ENCODE results near the gene RND2. TPM values are rescaled to one million over a fixed set of nuclear protein-coding genes. Genes with fewer than 3 reads are reported as not detected.

The RND2 gene
- total and polyA plus RNA-seq, 9 of the 15 experiments (the other 6 are each of a cell fraction or from before 2014, with no cell fraction given): 0.15 to 1.9 (median 0.98) TPM

- TF ChIP-seq POLR2G (IDR thresholded peaks at IDR 0.05; ENCODE audit: low read depth, low read length) (peak; percentile 77), FOXP4 (CRISPR knock-in tag; IDR thresholded peaks at IDR 0.05; ENCODE audit: borderline replicate concordance) (peak; percentile 17; the same call in 1 of the 2 replicates), ATF7 (IDR thresholded peaks at IDR 0.05) (peak; percentile 72; the same call in 1 of the 2 replicates), C11orf30 (IDR thresholded peaks at IDR 0.05; ENCODE audit: low read depth) (no peak), ZNF740 (CRISPR knock-in tag; IDR thresholded peaks at IDR 0.05) (peak; percentile 51; the same call in 1 of the 2 replicates), ZNF740 (tag; IDR thresholded peaks at IDR 0.05) (no peak; a peak in 2 of 4 replicates), NRF1 (conservative IDR thresholded peaks at IDR 0.05 in 1 of 2, IDR thresholded peaks at IDR 0.05 in 1 of 2) (peak; percentile 88 to 89), TAF9B (IDR thresholded peaks at IDR 0.05; ENCODE audit: partially characterized antibody) (peak; percentile 59), ZNF395 (CRISPR knock-in tag; IDR thresholded peaks at IDR 0.05) (peak; percentile 74; the same call in 1 of the 2 replicates), ZNF174 (CRISPR knock-in tag; IDR thresholded peaks at IDR 0.05) (no peak), ELF4 (CRISPR knock-in tag; IDR thresholded peaks at IDR 0.05) (peak; percentile 42; the same call in 1 of the 2 replicates), ZBTB7A (IDR thresholded peaks at IDR 0.05; ENCODE audit: borderline replicate concordance, control insufficient read depth, low read depth, low read length) (peak; percentile 81), AFF4 (CRISPR knock-in tag; IDR thresholded peaks at IDR 0.05) (0 out of 2 replicates have a peak, but pooled peaks have one; percentile 26), RBFOX2 (IDR thresholded peaks at IDR 0.05; ENCODE audit: low read depth, low read length) (peak; percentile 76), DIDO1 (tag; IDR thresholded peaks at IDR 0.05; ENCODE audit: low read depth) (no peak), ZNF830 (CRISPR knock-in tag; IDR thresholded peaks at IDR 0.05) (0 out of 2 replicates have a peak, but pooled peaks have one; percentile 34)
Observed at GRCh38 chr17:43021741-43022512, 3.1 kb upstream of the RND2 start, which contains the start of gene VAT1 (continued).

Data from K562 (cell line).